SIG-M5 (cell line): ENCODE data around the gene ALOX5AP.

Experiments used
- DNase-seq: peaks from one replicate; lab custom pipeline; 2025; lab: John Stamatoyannopoulos, UW

Gene ALOX5AP

GRCh38 chr13:30714629-30715371, 20.5 kb upstream of the ALOX5AP start:
- DNase-seq = no peak

GRCh38 chr13:30715372-30715756, 20.0 kb upstream of the ALOX5AP start:
- DNase-seq = no peak

- no peak for DNase-seq
Observed at GRCh38 chr13:30715837-30716236, 19.5 kb upstream of the ALOX5AP start.

GRCh38 chr13:30718661-30719524, 16.4 kb upstream of the ALOX5AP start:
- no peak for DNase-seq

GRCh38 chr13:30719525-30719914, 15.8 kb upstream of the ALOX5AP start:
- DNase-seq = no peak

- DNase-seq = peak; percentile 78
Observed at GRCh38 chr13:30720172-30720869, 15.0 kb upstream of the ALOX5AP start.

- DNase-seq = no peak
Observed at GRCh38 chr13:30721936-30722335, 13.4 kb upstream of the ALOX5AP start.

GRCh38 chr13:30722361-30722760, 13.0 kb upstream of the ALOX5AP start:
- no peak for DNase-seq

GRCh38 chr13:30724778-30725177, 10.6 kb upstream of the ALOX5AP start:
- no peak for DNase-seq

GRCh38 chr13:30725326-30726085, 9.8 kb upstream of the ALOX5AP start:
- DNase-seq = no peak

GRCh38 chr13:30726192-30726591, 9.2 kb upstream of the ALOX5AP start:
- no peak for DNase-seq

GRCh38 chr13:30727491-30728355, 7.6 kb upstream of the ALOX5AP start:
- DNase-seq = no peak

- no peak for DNase-seq
Observed at GRCh38 chr13:30729801-30730200, 5.5 kb upstream of the ALOX5AP start.

- DNase-seq = no peak
Observed at GRCh38 chr13:30730526-30730925, 4.8 kb upstream of the ALOX5AP start.

- DNase-seq = no peak
Observed at GRCh38 chr13:30731361-30732045, 3.8 kb upstream of the ALOX5AP start.

GRCh38 chr13:30732046-30732390, 3.3 kb upstream of the ALOX5AP start:
- no peak for DNase-seq

- no peak for DNase-seq
Observed at GRCh38 chr13:30734439-30734838, 904 bp upstream of the ALOX5AP start.

- DNase-seq = no peak
Observed at GRCh38 chr13:30735872-30736175, 481 bp downstream of the ALOX5AP start.

- DNase-seq = no peak
Observed at GRCh38 chr13:30736461-30737320, 1.3 kb downstream of the ALOX5AP start.
